Stimulated activated CD8-positive, alpha-beta memory T cell treated with anti-CD3 and anti-CD28 coated beads, Interleukin-7, amount 100 ng/mL, for 24 hours (primary cell): ENCODE results near the gene AUP1.
A peak's percentile ranks its signal among the peaks of the same experiment; 100 is the strongest.
"Not testable (repeated sequence)": the region's sequence is repeated elsewhere in the genome, so short reads cannot be mapped to it uniquely, and the experiment has no call there.

Source experiments
- DNase-seq: peaks from one replicate; pipeline ENCODE4 v3.0.0-alpha.2; 2020; ENCODE audit warnings: low read depth

The AUP1 gene

GRCh38 chr2:74529357-74530238, at the start of gene AUP1, which contains the start of gene HTRA2:
Gene AUP1, minus strand, starts transcription at chr2:74529706. Its CDS starts 77 bp downstream, at chr2:74529629.
Gene HTRA2, plus strand, starts transcription at chr2:74529933. Its CDS starts 74 bp downstream, at chr2:74530007.
- peak; percentile 81 for DNase-seq

GRCh38 chr2:74578408-74578807, 48.9 kb upstream of the AUP1 start:
- DNase-seq, result no peak

- no peak for DNase-seq
These were observed 47.9 kb upstream of the AUP1 start for GRCh38 chr2:74577448-74577847.

GRCh38 chr2:74576863-74577229, 47.3 kb upstream of the AUP1 start:
- DNase-seq, result no peak

GRCh38 chr2:74576211-74576862, 46.8 kb upstream of the AUP1 start:
- DNase-seq, result no peak

- DNase-seq, result no peak
These were observed 45.8 kb upstream of the AUP1 start for GRCh38 chr2:74575320-74575719.

GRCh38 chr2:74573747-74574562, 44.4 kb upstream of the AUP1 start:
- no peak for DNase-seq

GRCh38 chr2:74572178-74572925, 42.8 kb upstream of the AUP1 start:
- DNase-seq, result no peak

- DNase-seq, result no peak
These were observed 41.6 kb upstream of the AUP1 start for GRCh38 chr2:74571058-74571457.

GRCh38 chr2:74569686-74570085, 40.2 kb upstream of the AUP1 start:
- no peak for DNase-seq

- DNase-seq, result no peak
These were observed 38.4 kb upstream of the AUP1 start for GRCh38 chr2:74567881-74568280.

- DNase-seq, result no peak
These were observed 37.2 kb upstream of the AUP1 start for GRCh38 chr2:74566754-74567085.

- DNase-seq, result no peak
These were observed 36.7 kb upstream of the AUP1 start for GRCh38 chr2:74566076-74566753.

GRCh38 chr2:74564222-74564621, 34.7 kb upstream of the AUP1 start:
- DNase-seq, result no peak

GRCh38 chr2:74562126-74562775, 32.7 kb upstream of the AUP1 start:
- DNase-seq, result no peak

- not testable (repeated sequence) for DNase-seq
These were observed 31.5 kb upstream of the AUP1 start for GRCh38 chr2:74561022-74561421.

- no peak for DNase-seq
These were observed 31.1 kb upstream of the AUP1 start for GRCh38 chr2:74560591-74560990.

GRCh38 chr2:74559912-74560311, 30.4 kb upstream of the AUP1 start:
- no peak for DNase-seq

- DNase-seq, result no peak
These were observed 29.1 kb upstream of the AUP1 start for GRCh38 chr2:74558284-74559230.
